HUES6 (cell line): ENCODE data around the gene UGT1A10.
"Not testable (repeated sequence)": the region's sequence is repeated elsewhere in the genome, so short reads cannot be mapped to it uniquely, and the experiment has no call there.

ENCODE experiments used
- H3K27ac ChIP-seq: 2 replicates; pipeline ENCODE4 v1.7.0; 2013; ENCODE audit warnings: low read depth, mild to moderate bottlenecking, low read length, inconsistent platforms
- H3K27me3 ChIP-seq: 2 replicates; pipeline ENCODE4 v1.6.1; 2013; ENCODE audit warnings: low read length; ENCODE audit not compliant: control insufficient read depth, insufficient read depth
- H3K36me3 ChIP-seq: 2 replicates; pipeline ENCODE4 v1.6.1; 2013; ENCODE audit warnings: low read length; ENCODE audit not compliant: control insufficient read depth, insufficient read depth
- H3K4me1 ChIP-seq: 2 replicates; pipeline ENCODE4 v1.6.1; 2013; ENCODE audit warnings: low read length; ENCODE audit not compliant: control insufficient read depth, insufficient read depth
- H3K4me3 ChIP-seq: 2 replicates; pipeline ENCODE4 v1.5.1; 2013; ENCODE audit warnings: low read depth, low read length
- H3K9ac ChIP-seq: one replicate; pipeline ENCODE4 v1.6.1; 2013; ENCODE audit warnings: mild to moderate bottlenecking, low read length
- H3K9me3 ChIP-seq: 2 replicates; pipeline ENCODE4 v1.6.1; 2013; ENCODE audit warnings: low read depth, low read length; ENCODE audit not compliant: control insufficient read depth, insufficient read depth

UGT1A10 gene

DNA sequence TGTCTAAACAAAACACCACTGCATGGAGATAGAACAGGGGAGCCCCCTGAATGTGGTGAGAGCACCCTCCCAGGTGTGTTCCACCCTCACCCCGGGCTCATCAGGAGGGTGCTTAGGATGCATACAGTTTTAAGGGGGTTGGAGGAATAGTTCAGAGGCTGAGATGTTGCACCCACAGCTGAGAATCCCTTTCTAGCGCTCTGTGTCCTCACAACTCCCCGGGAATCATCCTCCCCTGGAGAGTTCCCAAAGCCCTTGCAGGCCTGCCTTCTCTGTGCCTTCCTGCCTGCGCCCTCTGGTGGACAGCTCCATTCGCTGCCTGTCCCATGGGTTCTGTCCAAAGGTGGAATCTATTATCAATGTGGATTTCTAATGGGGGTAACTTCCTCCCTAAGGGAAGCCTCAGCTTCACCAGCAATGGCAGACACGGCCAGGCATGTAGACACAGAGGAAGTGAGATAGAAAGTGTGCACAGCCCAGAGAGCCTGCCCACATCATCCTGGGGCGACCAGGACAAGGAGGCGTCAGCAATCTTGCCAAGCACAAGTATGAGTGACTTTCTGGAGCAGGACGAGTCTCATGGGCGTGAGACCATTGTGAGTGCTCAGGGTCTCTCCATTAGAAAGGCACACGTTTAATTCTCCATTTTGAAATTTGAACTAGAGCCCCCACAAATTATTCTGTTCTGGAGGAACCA, 75.2 kb downstream of the UGT1A10 start:
- Histone ChIP-seq H3K27me3 (no peaks in the 10 kb centered on the region), H3K9me3 (no peaks in the 10 kb centered on the region)

DNA sequence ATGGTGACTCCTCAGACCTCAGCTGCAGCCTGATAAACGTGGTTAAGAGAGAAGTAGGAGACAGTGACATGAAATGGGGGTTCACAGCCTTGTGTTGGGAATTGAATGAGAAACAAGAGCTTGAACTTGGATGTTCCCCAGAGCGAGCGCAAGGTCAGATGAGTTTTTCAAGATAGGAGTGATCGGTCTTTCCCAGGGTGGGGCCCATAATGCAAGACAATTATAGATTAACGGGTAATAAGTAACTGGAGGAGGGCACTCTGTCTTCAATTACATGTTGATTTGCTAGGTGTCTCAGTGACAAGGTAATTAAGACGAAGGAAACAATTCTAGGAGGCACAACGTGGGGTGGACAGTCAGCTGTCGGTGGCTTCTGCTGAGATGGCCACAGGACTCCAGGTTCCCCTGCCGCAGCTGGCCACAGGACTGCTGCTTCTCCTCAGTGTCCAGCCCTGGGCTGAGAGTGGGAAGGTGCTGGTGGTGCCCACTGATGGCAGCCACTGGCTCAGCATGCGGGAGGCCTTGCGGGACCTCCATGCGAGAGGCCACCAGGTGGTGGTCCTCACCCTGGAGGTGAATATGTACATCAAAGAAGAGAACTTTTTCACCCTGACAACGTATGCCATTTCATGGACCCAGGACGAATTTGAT, 76.5 kb downstream of the UGT1A10 start, which contains the start of gene UGT1A5:
Gene UGT1A5 (plus strand): TSS at position 297 of the 651 bp plus-strand sequence. CDS start 85 bp downstream, at position 382.
- Histone ChIP-seq H3K27ac (no peak within 1 kb of the TSS), H3K4me3 (no peak within 1 kb of the TSS), H3K36me3 (no peaks in the 10 kb centered on the region), H3K4me1 (peaks cover 3% of the 10 kb centered on the region; the same call in 1 of the 2 replicates), H3K27me3 (no peaks in the 10 kb centered on the region), H3K9me3 (no peaks in the 10 kb centered on the region), H3K9ac (no peak within 1 kb of the TSS)

More for the DNA sequence above, 75.2 kb downstream of the UGT1A10 start:
- Histone ChIP-seq H3K36me3 (no peaks in the 10 kb centered on the region), H3K9ac (no peak overlapping the region), H3K27ac (no peak overlapping the region), H3K4me1 (peaks cover 3% of the 10 kb centered on the region; the same call in 1 of the 2 replicates), H3K4me3 (no peak overlapping the region)

DNA sequence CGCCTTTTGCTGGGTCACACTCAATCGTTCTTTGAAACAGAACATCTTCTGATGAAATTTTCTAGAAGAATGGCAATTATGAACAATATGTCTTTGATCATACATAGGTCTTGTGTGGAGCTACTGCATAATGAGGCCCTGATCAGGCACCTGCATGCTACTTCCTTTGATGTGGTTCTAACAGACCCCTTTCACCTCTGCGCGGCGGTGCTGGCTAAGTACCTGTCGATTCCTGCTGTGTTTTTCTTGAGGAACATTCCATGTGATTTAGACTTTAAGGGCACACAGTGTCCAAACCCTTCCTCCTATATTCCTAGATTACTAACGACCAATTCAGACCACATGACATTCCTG, 77.0 kb downstream of the UGT1A10 start:
- Histone ChIP-seq H3K4me3 (no peak overlapping the region), H3K27me3 (no peaks in the 10 kb centered on the region), H3K4me1 (peaks cover 3% of the 10 kb centered on the region; the same call in 1 of the 2 replicates), H3K9ac (no peak overlapping the region), H3K36me3 (no peaks in the 10 kb centered on the region), H3K9me3 (no peaks in the 10 kb centered on the region), H3K27ac (no peak overlapping the region)

DNA sequence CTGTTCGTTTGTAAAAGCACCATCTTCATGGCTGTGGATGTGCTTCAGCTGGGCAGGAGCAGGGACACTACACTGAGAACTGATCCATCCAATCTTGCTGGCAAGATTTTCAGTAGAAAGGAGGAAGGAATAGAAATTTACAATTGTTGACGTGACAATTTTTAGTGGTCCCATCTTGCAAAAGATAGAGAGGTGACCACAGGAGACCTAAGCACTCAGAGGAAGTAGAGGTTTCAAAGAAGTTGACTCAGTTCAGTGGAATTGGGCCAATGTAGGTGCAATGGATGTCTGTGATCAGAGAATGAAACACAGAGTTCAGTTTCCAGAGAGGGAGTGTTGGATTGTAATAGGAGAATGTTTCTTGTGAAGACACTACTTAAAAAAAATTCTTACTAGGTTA, 77.9 kb downstream of the UGT1A10 start:
- Histone ChIP-seq H3K36me3 (no peaks in the 10 kb centered on the region), H3K27me3 (no peaks in the 10 kb centered on the region), H3K9me3 (no peaks in the 10 kb centered on the region)

DNA sequence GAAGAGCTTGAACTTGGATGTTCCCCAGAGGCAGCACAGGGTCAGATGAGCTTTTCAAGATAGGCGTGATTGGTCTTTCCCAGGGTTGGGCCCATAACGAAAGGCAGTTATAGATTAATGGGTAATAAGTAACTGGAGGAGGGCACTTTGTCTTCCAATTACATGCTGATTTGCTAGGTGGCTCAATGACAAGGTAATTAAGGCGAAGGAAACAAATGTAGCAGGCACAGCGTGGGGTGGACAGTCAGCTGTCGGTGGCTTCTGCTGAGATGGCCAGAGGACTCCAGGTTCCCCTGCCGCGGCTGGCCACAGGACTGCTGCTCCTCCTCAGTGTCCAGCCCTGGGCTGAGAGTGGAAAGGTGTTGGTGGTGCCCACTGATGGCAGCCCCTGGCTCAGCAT, 82.3 kb downstream of the UGT1A10 start, which contains the start of gene UGT1A4:
Gene UGT1A4 (plus strand): TSS at position 185 of the 400 bp plus-strand sequence. CDS start 85 bp downstream, at position 270.
- H3K4me3 ChIP-seq, result no peak within 1 kb of the TSS
- H3K36me3 ChIP-seq, result no peaks in the 10 kb centered on the region
- no peaks in the 10 kb centered on the region for H3K9me3 ChIP-seq
- H3K27ac ChIP-seq, result no peak within 1 kb of the TSS
- H3K9ac ChIP-seq, result no peak within 1 kb of the TSS
- H3K4me1 ChIP-seq, result no peaks in the 10 kb centered on the region
- no peaks in the 10 kb centered on the region for H3K27me3 ChIP-seq

More for the DNA sequence above, 77.9 kb downstream of the UGT1A10 start:
- H3K9ac ChIP-seq, result no peak overlapping the region
- H3K27ac ChIP-seq, result no peak overlapping the region
- peaks cover 3% of the 10 kb centered on the region; the same call in 1 of the 2 replicates for H3K4me1 ChIP-seq
- no peak overlapping the region for H3K4me3 ChIP-seq

DNA sequence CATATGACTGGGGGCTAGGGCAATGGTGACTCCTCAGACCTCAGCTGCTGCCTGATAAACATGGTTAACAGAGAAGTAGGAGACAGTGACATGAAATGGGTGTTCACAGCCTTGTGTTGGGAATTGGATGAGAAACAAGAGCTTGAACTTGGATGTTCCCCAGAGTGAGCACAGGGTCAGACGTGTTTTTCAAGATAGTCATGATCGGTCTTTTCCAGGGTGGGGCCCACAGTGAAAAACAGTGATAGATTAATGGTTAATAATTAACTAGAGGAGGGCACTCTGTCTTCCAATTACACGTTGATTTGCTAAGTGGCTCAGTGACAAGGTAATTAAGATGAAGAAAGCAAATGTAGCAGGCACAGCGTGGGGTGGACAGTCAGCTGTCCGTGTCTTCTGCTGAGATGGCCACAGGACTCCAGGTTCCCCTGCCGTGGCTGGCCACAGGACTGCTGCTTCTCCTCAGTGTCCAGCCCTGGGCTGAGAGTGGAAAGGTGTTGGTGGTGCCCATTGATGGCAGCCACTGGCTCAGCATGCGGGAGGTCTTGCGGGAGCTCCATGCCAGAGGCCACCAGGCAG, 92.6 kb downstream of the UGT1A10 start, which contains the start of gene UGT1A3:
Gene UGT1A3 (plus strand): TSS at position 320 of the 579 bp plus-strand sequence. CDS start 85 bp downstream, at position 405.
- no peaks in the 10 kb centered on the region; the same call in 1 of the 2 replicates for H3K27me3 ChIP-seq

DNA sequence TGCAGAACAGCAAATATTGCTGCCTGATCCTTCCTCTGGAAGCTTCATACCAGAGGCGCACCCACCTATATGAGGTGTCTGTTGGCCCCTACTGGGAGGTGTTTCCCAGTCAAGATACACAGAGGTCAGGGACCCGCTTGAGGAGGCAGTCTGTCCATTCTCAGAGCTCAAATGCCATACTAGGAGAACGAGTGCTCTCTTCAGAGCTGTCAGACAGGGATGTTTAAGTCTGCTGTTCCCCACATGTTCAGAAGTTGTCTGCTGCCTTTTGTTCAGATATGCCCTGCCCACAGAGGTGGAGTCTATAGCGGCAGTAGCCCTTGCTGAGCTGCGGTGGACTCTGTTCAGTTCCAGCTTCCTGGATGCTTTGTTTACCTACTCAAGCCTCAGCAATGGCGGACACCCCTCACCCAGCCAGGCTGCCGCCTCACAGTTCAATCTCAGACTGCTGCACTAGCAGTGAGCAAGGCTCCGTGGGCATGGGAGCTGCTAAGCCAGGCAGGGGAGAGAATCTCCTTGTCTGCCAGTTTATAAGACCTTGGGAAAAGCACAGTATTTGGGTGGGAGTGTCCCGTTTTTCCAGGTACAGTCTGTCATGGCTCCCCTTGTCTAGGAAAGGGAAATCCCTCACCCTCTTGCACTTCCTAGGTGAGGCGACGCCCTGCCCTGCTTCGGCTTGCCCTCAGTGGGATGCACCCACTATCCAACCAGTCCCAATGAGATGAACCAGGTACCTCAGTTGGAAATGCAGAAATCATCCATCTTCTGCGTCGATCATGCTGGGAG, 100.8 kb downstream of the UGT1A10 start:
- not testable (repeated sequence) for H3K9ac ChIP-seq, H3K4me3 ChIP-seq, H3K4me1 ChIP-seq, H3K9me3 ChIP-seq, H3K27ac ChIP-seq, H3K36me3 ChIP-seq, H3K27me3 ChIP-seq

More for the DNA sequence above, 92.6 kb downstream of the UGT1A10 start, which contains the start of gene UGT1A3:
- H3K9ac ChIP-seq, result no peak within 1 kb of the TSS
- H3K4me1 ChIP-seq, result no peaks in the 10 kb centered on the region
- peaks cover 5% of the 10 kb centered on the region; the same call in 1 of the 2 replicates for H3K9me3 ChIP-seq
- H3K27ac ChIP-seq, result no peak within 1 kb of the TSS
- H3K36me3 ChIP-seq, result no peaks in the 10 kb centered on the region
- no peak within 1 kb of the TSS for H3K4me3 ChIP-seq

DNA sequence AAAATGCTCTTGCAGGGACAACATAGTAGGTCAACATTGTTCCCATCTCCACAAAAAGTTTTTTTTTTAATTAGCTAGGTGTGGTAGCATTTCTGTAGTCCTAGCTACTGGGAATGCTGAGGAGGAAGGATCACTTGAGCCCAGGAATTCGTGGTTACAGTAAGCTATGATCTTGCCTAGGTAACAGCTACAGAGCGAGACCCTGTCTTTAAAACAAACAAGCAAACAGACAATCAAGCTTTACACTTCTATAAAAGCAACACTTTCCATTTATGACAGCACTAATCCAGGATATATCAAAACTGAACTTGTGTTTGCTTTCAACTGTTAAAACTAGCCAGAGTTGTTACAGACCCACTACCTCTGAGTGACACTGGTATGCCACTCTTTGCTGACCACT, 104.6 kb downstream of the UGT1A10 start:
- no peak overlapping the region for H3K9ac ChIP-seq
- no peaks in the 10 kb centered on the region for H3K27me3 ChIP-seq
- no peak overlapping the region for H3K27ac ChIP-seq
- no peaks in the 10 kb centered on the region for H3K4me1 ChIP-seq
- H3K36me3 ChIP-seq, result no peaks in the 10 kb centered on the region
- H3K4me3 ChIP-seq, result no peak overlapping the region
- H3K9me3 ChIP-seq, result peaks cover 14% of the 10 kb centered on the region

DNA sequence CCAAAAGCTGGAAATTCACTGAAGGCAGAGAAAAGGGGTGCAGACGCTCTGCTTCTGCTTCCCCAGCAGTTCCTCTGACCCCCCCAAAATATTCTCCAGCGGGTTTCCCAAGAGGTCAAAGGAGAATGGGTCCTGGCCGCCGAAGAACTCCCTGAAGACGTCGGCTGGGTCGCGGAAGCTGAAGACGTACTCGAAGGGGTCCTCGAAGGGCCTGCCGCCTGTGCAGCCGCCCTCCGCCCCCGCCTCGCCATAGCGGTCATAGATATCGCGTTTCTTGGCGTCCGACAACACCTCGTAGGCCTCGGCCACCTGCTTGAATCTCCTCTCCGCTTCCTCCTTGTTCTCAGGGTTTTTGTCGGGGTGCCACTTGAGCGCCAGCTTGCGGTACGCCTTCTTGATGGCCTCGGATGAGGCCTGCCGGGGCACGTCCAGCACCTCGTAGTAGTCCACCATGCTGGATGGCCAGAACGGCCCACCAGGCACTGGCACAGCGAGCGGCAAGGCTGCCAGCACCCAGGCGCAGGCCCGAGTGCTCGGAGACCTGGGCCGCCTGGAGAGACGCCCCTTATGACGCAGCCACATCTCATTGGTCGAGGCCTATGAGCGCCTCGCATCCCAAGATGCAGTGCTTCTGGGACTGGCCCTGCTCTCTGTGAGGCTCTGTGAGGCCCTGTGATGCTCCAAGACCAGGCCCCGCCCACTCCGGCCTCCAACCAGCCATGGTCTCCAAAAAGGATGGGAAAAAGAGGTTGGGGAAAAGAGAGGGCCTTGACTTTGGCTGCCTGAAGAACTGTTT, 107.4 kb downstream of the UGT1A10 start:
- no peaks in the 10 kb centered on the region for H3K36me3 ChIP-seq
- H3K9me3 ChIP-seq, result peaks cover 6% of the 10 kb centered on the region; the same call in 1 of the 2 replicates
- H3K27ac ChIP-seq, result no peak overlapping the region
- no peaks in the 10 kb centered on the region for H3K27me3 ChIP-seq
- no peaks in the 10 kb centered on the region for H3K4me1 ChIP-seq
- H3K9ac ChIP-seq, result no peak overlapping the region
- no peak overlapping the region for H3K4me3 ChIP-seq
